ENCODE data around the gene ARPP21. TPM values are rescaled to one million over a fixed set of nuclear protein-coding genes. Genes with fewer than 3 reads are reported as not detected.
"Not testable (repeated sequence)": the region's sequence is repeated elsewhere in the genome, so short reads cannot be mapped to it uniquely, and the experiment has no call there.

The ARPP21 gene
- total RNA-seq, 1 donor from 2014 or later: 3.5 TPM

- DNase-seq (ENCODE audit: extremely low spot score, unreplicated experiment): no peak
- no peak overlapping the region for H3K4me3 Mint-ChIP-seq
- H3K27me3 Mint-ChIP-seq: peaks cover 9% of the 10 kb centered on the region
- TF ChIP-seq, protein P1, sequence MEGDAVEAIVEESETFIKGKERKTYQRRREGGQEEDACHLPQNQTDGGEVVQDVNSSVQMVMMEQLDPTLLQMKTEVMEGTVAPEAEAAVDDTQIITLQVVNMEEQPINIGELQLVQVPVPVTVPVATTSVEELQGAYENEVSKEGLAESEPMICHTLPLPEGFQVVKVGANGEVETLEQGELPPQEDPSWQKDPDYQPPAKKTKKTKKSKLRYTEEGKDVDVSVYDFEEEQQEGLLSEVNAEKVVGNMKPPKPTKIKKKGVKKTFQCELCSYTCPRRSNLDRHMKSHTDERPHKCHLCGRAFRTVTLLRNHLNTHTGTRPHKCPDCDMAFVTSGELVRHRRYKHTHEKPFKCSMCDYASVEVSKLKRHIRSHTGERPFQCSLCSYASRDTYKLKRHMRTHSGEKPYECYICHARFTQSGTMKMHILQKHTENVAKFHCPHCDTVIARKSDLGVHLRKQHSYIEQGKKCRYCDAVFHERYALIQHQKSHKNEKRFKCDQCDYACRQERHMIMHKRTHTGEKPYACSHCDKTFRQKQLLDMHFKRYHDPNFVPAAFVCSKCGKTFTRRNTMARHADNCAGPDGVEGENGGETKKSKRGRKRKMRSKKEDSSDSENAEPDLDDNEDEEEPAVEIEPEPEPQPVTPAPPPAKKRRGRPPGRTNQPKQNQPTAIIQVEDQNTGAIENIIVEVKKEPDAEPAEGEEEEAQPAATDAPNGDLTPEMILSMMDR (conservative IDR thresholded peaks at IDR 0.05): no peak
- H3K36me3 Mint-ChIP-seq: no peaks in the 10 kb centered on the region
- no peak overlapping the region for H3K27ac Mint-ChIP-seq
- H3K9me3 Mint-ChIP-seq: no peaks in the 10 kb centered on the region
- H3K4me1 Mint-ChIP-seq (ENCODE audit: unreplicated experiment): peaks cover 9% of the 10 kb centered on the region
Measured at GRCh38 chr3:35789042-35789831, 149.9 kb downstream of the ARPP21 start.

DNA sequence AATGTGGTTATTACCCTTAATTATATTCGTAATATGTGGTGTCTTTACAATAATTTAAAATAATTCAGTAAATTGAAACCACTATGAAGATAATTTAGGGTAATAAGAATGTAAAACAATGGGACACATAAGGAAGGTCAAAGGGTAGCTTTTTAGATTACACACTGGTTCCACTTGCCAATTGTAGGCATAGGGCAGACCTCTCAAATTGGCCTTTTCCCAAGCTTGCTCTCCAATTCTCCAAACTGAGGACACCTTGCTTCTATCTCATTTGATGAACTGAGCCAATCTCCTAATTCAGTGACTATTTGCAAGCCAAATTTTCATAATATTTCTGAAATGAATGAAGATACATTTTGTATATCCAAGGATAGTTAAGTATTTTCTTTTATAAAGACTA, 151.4 kb downstream of the ARPP21 start:
- Mint-ChIP-seq H3K4me1 (ENCODE audit: unreplicated experiment) (no peaks in the 10 kb centered on the region), H3K36me3 (no peaks in the 10 kb centered on the region), H3K4me3 (no peak overlapping the region), H3K27me3 (peaks cover 6% of the 10 kb centered on the region), H3K27ac (no peak overlapping the region), H3K9me3 (no peaks in the 10 kb centered on the region)
- DNase-seq (ENCODE audit: extremely low spot score, unreplicated experiment): no peak
- TF ChIP-seq, protein P1 (conservative IDR thresholded peaks at IDR 0.05): no peak

DNA sequence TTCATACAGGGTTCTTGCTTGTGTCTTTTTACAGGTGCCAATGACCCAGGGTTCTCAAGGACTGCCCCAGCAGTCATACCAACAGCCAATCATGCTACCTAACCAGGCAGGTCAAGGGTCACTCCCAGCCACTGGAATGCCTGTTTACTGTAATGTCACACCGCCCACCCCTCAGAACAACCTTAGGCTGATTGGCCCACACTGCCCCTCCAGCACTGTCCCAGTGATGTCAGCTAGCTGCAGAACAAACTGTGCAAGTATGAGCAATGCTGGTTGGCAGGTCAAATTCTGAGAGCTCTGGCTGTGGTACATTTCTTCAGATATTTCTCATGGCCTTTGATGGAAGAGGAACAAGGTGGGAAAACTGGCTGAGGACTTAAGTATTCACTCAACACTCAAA, 154.3 kb downstream of the ARPP21 start:
- Mint-ChIP-seq H3K4me1 (ENCODE audit: unreplicated experiment) (no peaks in the 10 kb centered on the region), H3K4me3 (no peak overlapping the region), H3K27ac (no peak overlapping the region), H3K27me3 (peaks cover 9% of the 10 kb centered on the region), H3K36me3 (no peaks in the 10 kb centered on the region), H3K9me3 (no peaks in the 10 kb centered on the region)
- DNase-seq (ENCODE audit: extremely low spot score, unreplicated experiment): no peak
- TF ChIP-seq, protein P1 (conservative IDR thresholded peaks at IDR 0.05): no peak

DNA sequence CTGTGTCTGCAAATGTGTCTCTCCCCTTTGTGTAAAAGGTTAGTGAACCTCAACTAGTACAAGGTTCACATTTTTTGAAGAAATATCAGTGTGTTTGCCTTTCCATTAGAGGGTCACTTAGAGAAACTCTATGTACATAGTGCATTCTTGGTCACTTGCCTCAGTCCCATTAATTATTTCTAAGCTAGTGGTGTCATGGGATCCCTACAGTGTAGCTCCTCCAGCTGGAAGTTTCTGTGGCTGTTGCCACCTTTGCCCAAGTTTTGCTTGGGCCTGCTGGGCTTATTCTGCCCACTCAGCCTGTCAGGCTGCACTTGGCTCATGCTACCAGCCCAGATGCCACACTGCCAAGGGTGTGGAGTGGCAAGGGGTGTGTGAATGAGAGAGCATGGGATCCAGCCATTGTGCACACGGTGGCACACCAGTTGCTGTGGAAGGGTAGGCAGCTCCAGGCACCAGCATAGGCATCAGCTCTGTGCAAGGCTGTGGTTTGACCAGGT, 161.7 kb downstream of the ARPP21 start:
- Mint-ChIP-seq H3K4me3 (no peak overlapping the region), H3K4me1 (ENCODE audit: unreplicated experiment) (no peaks in the 10 kb centered on the region), H3K27ac (no peak overlapping the region), H3K27me3 (peaks cover 19% of the 10 kb centered on the region), H3K9me3 (no peaks in the 10 kb centered on the region), H3K36me3 (no peaks in the 10 kb centered on the region)
- DNase-seq (ENCODE audit: extremely low spot score, unreplicated experiment): no peak
- TF ChIP-seq, protein P1 (conservative IDR thresholded peaks at IDR 0.05): no peak

GRCh38 chr3:35814531-35814930, 175.2 kb downstream of the ARPP21 start:
- H3K27ac Mint-ChIP-seq: no peak overlapping the region
- no peaks in the 10 kb centered on the region for H3K9me3 Mint-ChIP-seq
- no peaks in the 10 kb centered on the region for H3K36me3 Mint-ChIP-seq

DNA sequence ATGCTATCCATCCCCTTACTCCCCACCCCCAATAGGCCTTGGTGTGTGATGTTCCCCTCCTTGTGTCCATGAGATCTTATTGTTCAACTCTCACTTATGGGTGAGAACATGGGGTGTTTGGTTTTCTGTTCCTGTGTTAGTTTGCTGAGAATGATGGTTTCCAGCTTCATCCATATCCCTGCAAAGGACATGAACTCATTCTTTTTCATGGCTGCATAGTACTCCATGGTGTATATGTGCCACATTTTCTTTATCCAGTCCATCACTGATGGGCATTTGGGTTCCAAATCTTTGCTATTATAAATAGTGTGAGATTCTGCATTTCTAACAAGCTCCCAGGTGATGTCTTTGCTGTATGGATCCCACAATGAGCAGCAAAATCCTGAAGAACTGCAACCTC, 176.5 kb downstream of the ARPP21 start:
- H3K9me3 Mint-ChIP-seq; H3K4me1 Mint-ChIP-seq (ENCODE audit: unreplicated experiment); H3K27ac Mint-ChIP-seq; DNase-seq (ENCODE audit: extremely low spot score, unreplicated experiment); H3K36me3 Mint-ChIP-seq; H3K4me3 Mint-ChIP-seq: not testable (repeated sequence)
- peaks cover 13% of the 10 kb centered on the region for H3K27me3 Mint-ChIP-seq

More at GRCh38 chr3:35814531-35814930, 175.2 kb downstream of the ARPP21 start:
- H3K4me1 Mint-ChIP-seq (ENCODE audit: unreplicated experiment): no peaks in the 10 kb centered on the region
- DNase-seq (ENCODE audit: extremely low spot score, unreplicated experiment): no peak
- TF ChIP-seq, protein P1 (conservative IDR thresholded peaks at IDR 0.05): no peak
- no peak overlapping the region for H3K4me3 Mint-ChIP-seq
- peaks cover 13% of the 10 kb centered on the region for H3K27me3 Mint-ChIP-seq

Measured in type B pancreatic cell (in vitro differentiated cells).